Vagina (tissue), 2 donors: ENCODE results near the gene SEMA4D. TPM values are rescaled to one million over a fixed set of nuclear protein-coding genes. Genes with fewer than 3 reads are reported as not detected.
"Not testable (repeated sequence)": the region's sequence is repeated elsewhere in the genome, so short reads cannot be mapped to it uniquely, and the experiment has no call there.

ENCODE experiments used
- DNase-seq, 2 donors: peaks; one replicate each; pipeline ENCODE4 v3.0.0-alpha.2; 2017; ENCODE audit errors: extremely low spot score in 2 of 2
- H3K27ac ChIP-seq: fragments of 200-600 bp; sonication (generic); one replicate; pipeline ENCODE4 v1.5.1; 2019
- H3K27me3 ChIP-seq: fragments of 200-600 bp; sonication (generic); one replicate; pipeline ENCODE4 v1.5.1; 2019
- H3K36me3 ChIP-seq, 2 donors: fragments of 200-600 bp; sonication (generic); one replicate each; pipeline ENCODE4 v1.5.1; 2017 to 2019
- H3K4me1 ChIP-seq: fragments of 200-600 bp; sonication (generic); one replicate; pipeline ENCODE4 v1.5.1; 2019
- H3K4me3 ChIP-seq, 2 donors: fragments of 200-600 bp; sonication (generic); 1 replicate in 1 of 2; 2 replicates in 1 of 2; pipeline ENCODE4 v1.5.1; 2016 to 2019
- H3K9me3 ChIP-seq: fragments of 200-600 bp; sonication (generic); one replicate; pipeline ENCODE4 v1.5.1; 2019
- CTCF ChIP-seq, 3 experiments: fragments of 450-650 bp in 2 of 3; fragments of 200-600 bp in 1 of 3; sonication (generic) in 1 of 3; IDR thresholded peaks; one replicate each; pipeline ENCODE4 v1.5.1; 2017 to 2019; ENCODE audit warnings: antibody characterized with exemption in 3 of 3, mild to moderate bottlenecking in 2 of 3, moderate library complexity in 2 of 3
- POLR2A ChIP-seq, 2 donors: fragments of 450-650 bp; IDR thresholded peaks; one replicate each; pipeline ENCODE4 v1.6.1; 2017; ENCODE audit warnings: antibody characterized with exemption in 2 of 2, mild to moderate bottlenecking in 2 of 2, moderate library complexity in 2 of 2
- POLR2AphosphoS5 ChIP-seq, 2 donors: sonication (generic); formaldehyde crosslinking; IDR thresholded peaks; one replicate each; pipeline ENCODE4 v1.9.0; 2017; ENCODE audit warnings: antibody characterized with exemption in 2 of 2, mild to moderate bottlenecking in 2 of 2, low read depth in 1 of 2; ENCODE audit not compliant: insufficient read depth in 1 of 2
- intact Hi-C: fragments of 100-400 bp; cut with DNase I; formaldehyde crosslinking; loops from one replicate; pipeline ENCODE4 v1.15.1; 2023
- total RNA-seq: library from RNA; depleted of rRNA; stranded (reverse); fragments of >200 nt; gene quantifications from one replicate; pipeline ENCODE4 v1.2.3, GENCODE V29; 2016

Gene SEMA4D
- total RNA-seq, 1 donor from 2014 or later = 39.3 TPM

GRCh38 chr9:89375191-89375760 lies 122.6 kb downstream of the SEMA4D start:
- Histone ChIP-seq H3K4me1 (no peaks in the 10 kb centered on the region), H3K9me3 (no peaks in the 10 kb centered on the region), H3K27me3 (no peaks in the 10 kb centered on the region), H3K4me3 (no peak overlapping the region), H3K27ac (no peak overlapping the region), H3K36me3 (peaks cover 0 to 18% of the 10 kb centered on the region in 2 donors)
- intact Hi-C loops = no loop called here
- DNase-seq = no peak
- TF ChIP-seq CTCF (IDR thresholded peaks at IDR 0.05) (no peak), POLR2A (IDR thresholded peaks at IDR 0.05) (no peak), POLR2AphosphoS5 (IDR thresholded peaks at IDR 0.05; ENCODE audit: insufficient read depth in 1 of 2, low read depth in 1 of 2) (no peak)

- Histone ChIP-seq H3K27me3 (no peaks in the 10 kb centered on the region), H3K9me3 (no peaks in the 10 kb centered on the region), H3K27ac (no peak overlapping the region), H3K4me3 (no peak overlapping the region), H3K4me1 (no peaks in the 10 kb centered on the region), H3K36me3 (peaks cover 0 to 7% of the 10 kb centered on the region in 2 donors)
- DNase-seq = no peak
- intact Hi-C loops = no loop called here
- no peak for TF ChIP-seq POLR2A (IDR thresholded peaks at IDR 0.05)
- TF ChIP-seq CTCF (IDR thresholded peaks at IDR 0.05) = no peak
- TF ChIP-seq POLR2AphosphoS5 (IDR thresholded peaks at IDR 0.05; ENCODE audit: insufficient read depth in 1 of 2, low read depth in 1 of 2) = no peak
These were observed 123.7 kb downstream of the SEMA4D start for GRCh38 chr9:89374176-89374575.

GRCh38 chr9:89372979-89373378 lies 124.9 kb downstream of the SEMA4D start:
- Histone ChIP-seq H3K36me3 (no peaks in the 10 kb centered on the region), H3K27ac (no peak overlapping the region), H3K27me3 (no peaks in the 10 kb centered on the region), H3K9me3 (no peaks in the 10 kb centered on the region), H3K4me1 (no peaks in the 10 kb centered on the region), H3K4me3 (no peak overlapping the region)
- no peak for DNase-seq
- intact Hi-C loops = no loop called here
- TF ChIP-seq POLR2AphosphoS5 (IDR thresholded peaks at IDR 0.05; ENCODE audit: insufficient read depth in 1 of 2, low read depth in 1 of 2) = no peak
- no peak for TF ChIP-seq POLR2A (IDR thresholded peaks at IDR 0.05)
- no peak for TF ChIP-seq CTCF (IDR thresholded peaks at IDR 0.05)

- Histone ChIP-seq H3K4me3 (no peak overlapping the region), H3K4me1 (no peaks in the 10 kb centered on the region), H3K9me3 (no peaks in the 10 kb centered on the region), H3K36me3 (no peaks in the 10 kb centered on the region), H3K27ac (no peak overlapping the region), H3K27me3 (no peaks in the 10 kb centered on the region)
- intact Hi-C loops = no loop called here
- TF ChIP-seq POLR2A (IDR thresholded peaks at IDR 0.05) (no peak), POLR2AphosphoS5 (IDR thresholded peaks at IDR 0.05; ENCODE audit: insufficient read depth in 1 of 2, low read depth in 1 of 2) (no peak), CTCF (IDR thresholded peaks at IDR 0.05) (no peak)
- DNase-seq = no peak
These were observed 125.6 kb downstream of the SEMA4D start for GRCh38 chr9:89372230-89372816.

GRCh38 chr9:89371791-89372190 lies 126.1 kb downstream of the SEMA4D start:
- H3K4me3 ChIP-seq, H3K9me3 ChIP-seq, H3K27ac ChIP-seq, DNase-seq, H3K36me3 ChIP-seq, intact Hi-C loops, H3K27me3 ChIP-seq, H3K4me1 ChIP-seq: not testable (repeated sequence)
